Mesendoderm (in vitro differentiated cells): Measurements from ENCODE around the gene SORCS2.

Experiments used
- DNase-seq: peaks from one replicate; pipeline ENCODE4 v3.0.0; 2013
- H2AK5ac ChIP-seq: 2 replicates; pipeline ENCODE4 v1.6.1; 2013; ENCODE audit warnings: low read length, inconsistent platforms
- H2BK120ac ChIP-seq: 2 replicates; pipeline ENCODE4 v1.6.1; 2013; ENCODE audit warnings: low read depth, mild to moderate bottlenecking, low read length, moderate library complexity, mixed read lengths
- H2BK15ac ChIP-seq: replicated peaks from 2 replicates; pipeline ENCODE4 v1.6.1; 2013; ENCODE audit warnings: low read depth, mild to moderate bottlenecking, moderate library complexity
- H2BK5ac ChIP-seq: 2 replicates; pipeline ENCODE4 v1.6.1; 2013; ENCODE audit warnings: low read length, inconsistent platforms
- H3K18ac ChIP-seq: 2 replicates; pipeline ENCODE4 v1.6.1; 2013; ENCODE audit warnings: mild to moderate bottlenecking, low read length, mixed read lengths
- H3K23ac ChIP-seq: one replicate; pipeline ENCODE4 v1.6.1; 2013; ENCODE audit warnings: low read length
- H3K27ac ChIP-seq: 2 replicates; pipeline ENCODE4 v1.5.1; 2013; ENCODE audit warnings: low read depth, mild to moderate bottlenecking, inconsistent platforms, low read length, moderate library complexity
- H3K27me3 ChIP-seq: 2 replicates; pipeline ENCODE4 v1.6.1; 2013; ENCODE audit warnings: low read length, control low read depth, mild to moderate bottlenecking, inconsistent platforms; ENCODE audit not compliant: insufficient read depth, poor library complexity
- H3K36me3 ChIP-seq: 2 replicates; pipeline ENCODE4 v1.6.1; 2013; ENCODE audit warnings: low read length, inconsistent platforms; ENCODE audit not compliant: control insufficient read depth, insufficient read depth
- H3K4ac ChIP-seq: one replicate; pipeline ENCODE4 v1.6.1; 2013; ENCODE audit warnings: low read depth, mild to moderate bottlenecking, low read length, moderate library complexity
- H3K4me1 ChIP-seq: 2 replicates; pipeline ENCODE4 v1.6.1; 2013; ENCODE audit warnings: low read depth, low read length, inconsistent platforms; ENCODE audit not compliant: control insufficient read depth
- H3K4me2 ChIP-seq: 2 replicates; pipeline ENCODE4 v1.6.1; 2013; ENCODE audit warnings: low read length
- H3K4me3 ChIP-seq: 2 replicates; pipeline ENCODE4 v1.5.1; 2013; ENCODE audit warnings: mild to moderate bottlenecking, low read length
- H3K56ac ChIP-seq: one replicate; pipeline ENCODE4 v1.6.1; 2013; ENCODE audit warnings: low read length
- H3K79me1 ChIP-seq: 2 replicates; pipeline ENCODE4 v1.6.1; 2013; ENCODE audit warnings: low read length, inconsistent platforms
- H3K79me2 ChIP-seq: 2 replicates; pipeline ENCODE4 v1.6.1; 2013; ENCODE audit warnings: mild to moderate bottlenecking, low read length; ENCODE audit not compliant: control insufficient read depth, insufficient read depth
- H3K9ac ChIP-seq: 2 replicates; pipeline ENCODE4 v1.6.1; 2013; ENCODE audit warnings: low read length, inconsistent platforms
- H4K5ac ChIP-seq: one replicate; pipeline ENCODE4 v1.6.1; 2013; ENCODE audit warnings: low read length
- H4K8ac ChIP-seq: one replicate; pipeline ENCODE4 v1.6.1; 2013; ENCODE audit warnings: low read depth, mild to moderate bottlenecking, control low read depth, low read length, moderate library complexity
- WGBS: extraction: QIAGEN DNeasy Blood & Tissue Kit; methylation state at CpG from one replicate; pipeline ENCODE4 v1.1.7; 2013; ENCODE audit warnings: low lambda C conversion rate, missing lambda C conversion rate; ENCODE audit not compliant: insufficient coverage; ENCODE audit errors: extremely low coverage; 5-methylcytosine and 5-hydroxymethylcytosine counted together

The SORCS2 gene

GRCh38 chr4:7325541-7325940, 133.2 kb downstream of the SORCS2 start:
- Histone ChIP-seq H3K79me2 (no peaks in the 10 kb centered on the region), H4K5ac (no peak overlapping the region), H2AK5ac (no peak overlapping the region), H2BK5ac (no peak overlapping the region), H3K4me1 (no peaks in the 10 kb centered on the region), H3K36me3 (no peaks in the 10 kb centered on the region), H3K27me3 (no peaks in the 10 kb centered on the region), H3K27ac (no peak overlapping the region), H3K56ac (no peak overlapping the region), H3K23ac (no peak overlapping the region), H3K79me1 (no peaks in the 10 kb centered on the region), H2BK120ac (no peak overlapping the region), H3K9ac (no peak overlapping the region), H3K18ac (no peak overlapping the region), H4K8ac (no peak overlapping the region), H2BK15ac (no peak overlapping the region), H3K4ac (no peak overlapping the region), H3K4me3 (no peak overlapping the region), H3K4me2 (no peak overlapping the region)
- DNase-seq = no peak
- no CpG with 5 or more reads among the region's 13 CpGs for WGBS

- no peak overlapping the region for H2BK15ac ChIP-seq
- DNase-seq = no peak
- no CpG with 5 or more reads among the region's 12 CpGs for whole genome bisulfite sequencing
- no peak overlapping the region for H2BK120ac ChIP-seq
- no peak overlapping the region for H3K9ac ChIP-seq
- no peak overlapping the region for H2AK5ac ChIP-seq
- H3K4me3 ChIP-seq = no peak overlapping the region
- no peak overlapping the region for H3K4ac ChIP-seq
- no peaks in the 10 kb centered on the region for H3K36me3 ChIP-seq
- no peak overlapping the region for H4K8ac ChIP-seq
- H3K18ac ChIP-seq = no peak overlapping the region
- H3K4me2 ChIP-seq = no peak overlapping the region
- H4K5ac ChIP-seq = no peak overlapping the region
- no peaks in the 10 kb centered on the region for H3K4me1 ChIP-seq
- H3K23ac ChIP-seq = no peak overlapping the region
- H3K27me3 ChIP-seq = no peaks in the 10 kb centered on the region
- H3K56ac ChIP-seq = no peak overlapping the region
- H2BK5ac ChIP-seq = no peak overlapping the region
- no peaks in the 10 kb centered on the region for H3K79me1 ChIP-seq
- H3K79me2 ChIP-seq = no peaks in the 10 kb centered on the region
- no peak overlapping the region for H3K27ac ChIP-seq
Measured at GRCh38 chr4:7326306-7326692, 134.0 kb downstream of the SORCS2 start.

DNA sequence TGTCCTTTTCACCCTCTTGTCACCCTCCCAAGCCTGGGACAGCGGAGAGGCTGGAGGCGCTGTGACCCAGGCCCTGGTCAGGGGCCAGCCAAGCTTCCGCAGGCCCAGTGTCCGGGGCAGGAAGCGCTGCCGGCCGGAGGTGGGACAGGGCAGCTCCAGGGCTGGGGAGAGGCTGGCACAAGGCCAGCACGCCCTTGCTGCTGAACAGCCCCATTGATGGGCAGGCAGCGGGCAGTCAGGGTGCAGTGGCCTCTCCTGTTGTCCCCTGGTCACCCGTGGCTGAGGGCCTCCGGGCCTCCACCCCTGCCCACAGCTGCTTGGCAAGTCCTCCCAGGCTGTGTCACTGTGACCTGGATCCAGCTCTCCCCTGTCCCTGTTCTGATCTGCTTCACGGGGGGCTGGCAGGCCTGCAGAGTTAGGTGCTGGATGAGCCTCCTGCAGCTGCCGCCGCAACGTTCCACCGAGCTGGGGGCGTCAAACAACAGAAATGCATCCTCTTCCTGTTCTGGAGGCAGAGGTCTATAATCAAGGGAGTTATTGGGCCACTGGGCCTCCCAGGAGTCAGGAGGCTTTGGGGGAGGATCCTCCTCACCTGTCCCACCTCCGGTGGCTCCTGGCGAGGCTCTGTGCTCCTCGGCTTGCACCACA, 134.5 kb downstream of the SORCS2 start:
- Histone ChIP-seq H3K18ac (no peak overlapping the region), H3K4me3 (no peak overlapping the region), H3K36me3 (no peaks in the 10 kb centered on the region), H3K4ac (no peak overlapping the region), H3K27ac (no peak overlapping the region), H3K9ac (no peak overlapping the region), H3K4me2 (no peak overlapping the region), H3K27me3 (no peaks in the 10 kb centered on the region), H3K4me1 (no peaks in the 10 kb centered on the region), H3K79me2 (no peaks in the 10 kb centered on the region), H2BK120ac (no peak overlapping the region), H3K79me1 (no peaks in the 10 kb centered on the region), H4K8ac (no peak overlapping the region), H2AK5ac (no peak overlapping the region), H2BK15ac (no peak overlapping the region), H3K23ac (no peak overlapping the region), H3K56ac (no peak overlapping the region), H2BK5ac (no peak overlapping the region), H4K5ac (no peak overlapping the region)
- no CpG with 5 or more reads among the region's 20 CpGs for WGBS
- no peak for DNase-seq

- no peak overlapping the region for H2BK5ac ChIP-seq
- no peak overlapping the region for H3K4me2 ChIP-seq
- no peak overlapping the region for H3K56ac ChIP-seq
- no peak overlapping the region for H2BK15ac ChIP-seq
- no peaks in the 10 kb centered on the region for H3K4me1 ChIP-seq
- H3K18ac ChIP-seq = no peak overlapping the region
- no peaks in the 10 kb centered on the region for H3K79me2 ChIP-seq
- no peak overlapping the region for H3K4ac ChIP-seq
- no peaks in the 10 kb centered on the region for H3K27me3 ChIP-seq
- no peak overlapping the region for H3K23ac ChIP-seq
- H3K9ac ChIP-seq = no peak overlapping the region
- H3K79me1 ChIP-seq = no peaks in the 10 kb centered on the region
- H3K4me3 ChIP-seq = no peak overlapping the region
- H4K8ac ChIP-seq = no peak overlapping the region
- H4K5ac ChIP-seq = no peak overlapping the region
- no CpG with 5 or more reads among the region's 17 CpGs for WGBS
- H2BK120ac ChIP-seq = no peak overlapping the region
- H3K27ac ChIP-seq = no peak overlapping the region
- H3K36me3 ChIP-seq = no peaks in the 10 kb centered on the region
- no peak for DNase-seq
- no peak overlapping the region for H2AK5ac ChIP-seq
Measured at GRCh38 chr4:7327341-7327885, 135.1 kb downstream of the SORCS2 start.

GRCh38 chr4:7328162-7328912, 136.0 kb downstream of the SORCS2 start:
- Histone ChIP-seq H3K4me3 (no peak overlapping the region), H3K27me3 (no peaks in the 10 kb centered on the region), H3K36me3 (no peaks in the 10 kb centered on the region), H3K18ac (no peak overlapping the region), H2BK15ac (no peak overlapping the region), H3K23ac (peak overlapping the region; percentile 94), H3K79me1 (no peaks in the 10 kb centered on the region), H4K8ac (no peak overlapping the region), H3K4me1 (no peaks in the 10 kb centered on the region), H3K56ac (no peak overlapping the region), H3K9ac (no peak overlapping the region), H2BK120ac (no peak overlapping the region), H2AK5ac (no peak overlapping the region), H3K79me2 (no peaks in the 10 kb centered on the region), H4K5ac (no peak overlapping the region), H3K4ac (no peak overlapping the region), H2BK5ac (no peak overlapping the region), H3K4me2 (no peak overlapping the region), H3K27ac (no peak overlapping the region)
- WGBS = no CpG with 5 or more reads among the region's 15 CpGs
- no peak for DNase-seq
